HL-60 (cell line): Measurements from ENCODE around the gene IGFN1.

ENCODE experiments used
- CTCF ChIP-seq: IDR thresholded peaks from one replicate; pipeline ENCODE4 v1.5.1; 2011; ENCODE audit warnings: low read length, control low read depth, inconsistent platforms; ENCODE audit not compliant: insufficient read depth
- POLR2AphosphoS5 ChIP-seq: IDR thresholded peaks from 2 replicates; pipeline ENCODE4 v1.6.1; 2012; ENCODE audit warnings: low read depth
- REST ChIP-seq: IDR thresholded peaks from 2 replicates; pipeline ENCODE4 v1.6.1; 2012; ENCODE audit warnings: low read depth; ENCODE audit not compliant: insufficient replicate concordance
- SPI1 ChIP-seq: IDR thresholded peaks from 2 replicates; pipeline ENCODE4 v1.6.1; 2012; ENCODE audit warnings: low read depth, mild to moderate bottlenecking, borderline replicate concordance

DNA sequence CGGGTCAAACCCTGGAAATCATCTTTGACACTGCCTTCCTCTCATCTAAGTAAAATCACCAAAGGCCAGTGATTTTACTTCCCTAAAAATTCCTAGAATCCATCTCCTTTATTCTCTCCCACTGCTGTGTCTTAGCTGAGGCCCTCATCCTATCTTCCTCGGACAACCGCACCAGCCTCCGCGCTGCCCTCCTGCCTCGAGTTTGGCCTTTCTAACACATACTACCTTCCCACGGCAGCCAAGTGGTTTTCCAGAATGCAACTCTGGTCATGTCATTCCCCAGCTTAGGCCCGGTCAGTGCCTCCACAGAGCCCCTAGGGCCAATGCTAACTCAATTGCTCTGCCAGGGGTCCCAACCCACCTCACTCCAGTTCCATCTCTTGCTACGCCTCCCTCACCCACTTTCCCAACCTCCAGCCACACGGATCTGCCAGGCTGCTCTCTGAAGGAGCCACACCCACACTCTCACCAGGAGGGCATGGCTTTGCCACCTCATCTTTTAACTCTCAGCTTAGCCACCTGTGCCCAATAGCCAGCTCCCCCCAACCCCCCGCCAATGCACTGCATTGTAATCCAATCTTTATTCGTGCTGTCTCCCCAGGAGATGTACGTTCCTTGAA lies 43.1 kb upstream of the IGFN1 start:
- TF ChIP-seq CTCF (no peak), POLR2AphosphoS5 (no peak), REST (no peak), SPI1 (no peak)
